GM19328 (cell line): ENCODE measurements around the gene B4GALT7.
A peak's percentile ranks its signal among the peaks of the same experiment; 100 is the strongest.
"Not testable (repeated sequence)": the region's sequence is repeated elsewhere in the genome, so short reads cannot be mapped to it uniquely, and the experiment has no call there.

ENCODE experiments used
- ATAC-seq: cut with Tn5 transposase; IDR thresholded peaks from one replicate; pipeline ENCODE4 v1.9.1; 2021; ENCODE audit warnings: mild to moderate bottlenecking, moderate library complexity; ENCODE audit not compliant: unreplicated experiment

The B4GALT7 gene, protein sequence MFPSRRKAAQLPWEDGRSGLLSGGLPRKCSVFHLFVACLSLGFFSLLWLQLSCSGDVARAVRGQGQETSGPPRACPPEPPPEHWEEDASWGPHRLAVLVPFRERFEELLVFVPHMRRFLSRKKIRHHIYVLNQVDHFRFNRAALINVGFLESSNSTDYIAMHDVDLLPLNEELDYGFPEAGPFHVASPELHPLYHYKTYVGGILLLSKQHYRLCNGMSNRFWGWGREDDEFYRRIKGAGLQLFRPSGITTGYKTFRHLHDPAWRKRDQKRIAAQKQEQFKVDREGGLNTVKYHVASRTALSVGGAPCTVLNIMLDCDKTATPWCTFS

DNA sequence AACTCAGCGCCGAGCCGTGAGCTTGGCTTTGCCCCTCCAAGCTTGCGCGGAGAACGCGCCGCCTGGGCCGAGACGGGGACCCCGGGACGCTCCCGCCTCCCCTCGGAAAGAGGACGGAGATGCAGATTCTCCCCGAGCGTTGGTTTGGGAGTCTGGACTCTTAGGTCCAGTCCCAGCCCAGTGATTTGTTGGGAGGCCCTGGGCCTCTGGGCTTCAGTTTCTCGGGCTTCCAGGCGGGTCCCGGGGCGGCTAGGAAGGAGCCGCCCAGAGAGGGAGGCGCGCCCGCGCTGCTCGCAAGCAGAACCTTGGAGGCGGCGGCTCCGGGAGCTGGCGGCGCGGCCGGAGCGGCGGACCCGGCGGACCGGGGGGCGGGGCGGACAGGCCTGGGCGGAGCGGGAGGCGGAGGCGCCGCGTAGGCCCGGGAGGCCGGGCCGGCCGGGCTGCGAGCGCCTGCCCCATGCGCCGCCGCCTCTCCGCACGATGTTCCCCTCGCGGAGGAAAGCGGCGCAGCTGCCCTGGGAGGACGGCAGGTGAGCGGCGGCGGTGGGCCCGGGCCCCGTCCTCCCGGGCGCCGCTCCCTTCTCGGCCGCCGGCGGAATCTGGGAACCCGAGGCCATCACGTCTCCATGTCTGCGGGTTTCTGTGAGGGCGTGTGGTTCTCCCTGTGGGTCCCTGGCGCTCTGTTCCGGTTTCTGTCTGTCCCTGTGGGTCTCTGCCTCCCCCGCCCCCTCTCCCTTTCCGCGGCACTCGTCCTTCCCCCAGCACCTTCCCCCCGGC, at the start of gene B4GALT7:
Gene B4GALT7, plus strand, starts transcription at position 402 of the 777 bp plus-strand sequence. Its CDS starts 79 bp downstream, at position 481.
- ATAC-seq, result peak; percentile 90

DNA sequence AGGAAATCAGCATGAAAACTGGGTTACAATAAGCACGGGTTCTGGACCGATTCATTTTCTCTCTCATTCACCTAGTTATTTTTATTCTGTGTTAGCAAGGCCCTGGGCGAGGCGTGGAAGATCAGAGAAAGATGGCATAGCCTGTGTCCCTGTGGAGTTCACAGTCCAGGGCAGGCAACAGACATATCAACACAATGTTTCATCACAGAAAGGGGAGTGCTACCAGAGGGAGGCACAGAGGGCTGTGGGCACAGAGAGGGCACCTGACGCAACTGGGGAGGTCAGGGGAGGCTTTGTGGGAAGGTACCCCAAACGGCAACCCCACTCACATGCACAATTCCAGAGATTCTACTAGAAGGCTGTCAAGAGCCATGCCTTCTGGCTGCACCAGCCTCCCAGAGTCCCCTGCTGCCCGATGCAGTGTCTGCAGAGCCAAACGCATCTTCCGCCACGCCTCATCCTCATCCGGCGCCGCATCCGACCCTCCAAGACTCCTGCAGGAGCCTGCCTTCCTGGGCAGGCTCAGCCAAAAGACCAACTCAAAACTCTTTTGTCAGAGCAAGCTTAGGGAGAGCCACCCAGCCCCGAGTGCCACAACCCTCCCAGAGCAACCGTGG, 47.0 kb upstream of the B4GALT7 start:
- no peak for ATAC-seq

GRCh38 chr5:177553671-177554429, 46.1 kb upstream of the B4GALT7 start:
- peak; percentile 37 for ATAC-seq

DNA sequence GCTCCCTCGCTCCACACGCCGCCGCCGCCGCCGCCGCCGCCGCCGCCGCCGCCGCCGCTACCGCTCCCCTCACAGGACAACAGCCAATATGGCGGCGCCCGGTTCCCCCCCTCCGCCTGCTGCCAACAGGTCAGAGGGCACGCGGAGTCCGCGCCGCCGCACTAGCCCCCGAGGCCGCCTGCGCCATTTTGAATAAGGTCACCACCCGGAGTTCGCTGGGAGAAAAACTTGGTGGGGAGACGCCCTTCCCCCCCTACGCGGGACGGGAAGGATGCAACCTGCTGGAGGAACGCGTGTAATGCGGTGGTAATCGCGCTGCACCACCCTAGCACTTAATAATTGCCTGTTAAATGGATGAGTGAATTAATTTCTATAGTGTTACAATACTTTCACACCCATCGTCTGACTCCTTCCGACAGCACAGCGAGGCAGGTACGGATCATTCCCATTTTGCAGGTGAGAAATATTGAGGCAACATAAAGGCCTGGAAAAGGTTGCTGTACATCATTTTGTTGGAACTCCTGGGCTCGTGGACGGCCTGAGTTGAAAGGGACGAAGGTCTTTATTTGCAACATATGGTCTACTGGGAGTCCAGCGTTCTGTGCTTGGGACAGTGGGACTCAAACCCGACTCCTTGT, 45.3 kb upstream of the B4GALT7 start, which contains the start of gene FAM193B:
Gene FAM193B, minus strand, starts transcription at position 90 of the 638 bp plus-strand sequence. CDS start 105 bp downstream, outside the sequence.
- ATAC-seq, result peak; percentile 90

- no peak for ATAC-seq
Measured at GRCh38 chr5:177555228-177555627, 44.7 kb upstream of the B4GALT7 start.

- no peak for ATAC-seq
Measured at GRCh38 chr5:177555665-177556064, 44.3 kb upstream of the B4GALT7 start.

GRCh38 chr5:177557041-177557647, 42.8 kb upstream of the B4GALT7 start:
- ATAC-seq, result no peak

- ATAC-seq, result no peak
Measured at GRCh38 chr5:177557796-177558195, 42.1 kb upstream of the B4GALT7 start.

- ATAC-seq, result not testable (repeated sequence)
Measured at GRCh38 chr5:177559446-177559941, 40.4 kb upstream of the B4GALT7 start.

DNA sequence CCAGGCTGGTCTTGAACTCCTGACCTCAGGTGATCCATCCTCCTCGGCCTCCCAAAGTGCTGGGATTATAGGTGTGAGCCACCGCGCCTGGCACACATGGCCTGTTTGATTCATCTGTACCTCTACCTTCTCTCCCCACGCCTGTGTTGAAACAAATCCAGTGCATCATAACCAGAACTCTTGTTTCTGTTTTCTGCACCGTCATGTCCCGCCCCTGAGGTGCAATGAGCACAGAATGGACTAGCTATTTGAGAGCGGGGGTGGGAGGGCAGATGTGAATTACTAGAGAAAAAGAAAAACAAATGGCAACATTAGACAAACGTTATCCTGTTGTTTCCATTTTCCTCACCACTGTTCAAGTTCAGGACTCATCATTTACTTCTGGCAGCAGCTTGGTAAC, 34.9 kb upstream of the B4GALT7 start:
- no peak for ATAC-seq

GRCh38 chr5:177568326-177568725, 31.6 kb upstream of the B4GALT7 start:
- ATAC-seq, result no peak

GRCh38 chr5:177569894-177570293, 30.0 kb upstream of the B4GALT7 start:
- no peak for ATAC-seq

GRCh38 chr5:177575488-177575887, 24.4 kb upstream of the B4GALT7 start:
- ATAC-seq, result no peak

- no peak for ATAC-seq
Measured at GRCh38 chr5:177576169-177576568, 23.8 kb upstream of the B4GALT7 start.

- ATAC-seq, result no peak
Measured at GRCh38 chr5:177578316-177578715, 21.6 kb upstream of the B4GALT7 start.

GRCh38 chr5:177588413-177588909, 11.5 kb upstream of the B4GALT7 start:
- no peak for ATAC-seq

DNA sequence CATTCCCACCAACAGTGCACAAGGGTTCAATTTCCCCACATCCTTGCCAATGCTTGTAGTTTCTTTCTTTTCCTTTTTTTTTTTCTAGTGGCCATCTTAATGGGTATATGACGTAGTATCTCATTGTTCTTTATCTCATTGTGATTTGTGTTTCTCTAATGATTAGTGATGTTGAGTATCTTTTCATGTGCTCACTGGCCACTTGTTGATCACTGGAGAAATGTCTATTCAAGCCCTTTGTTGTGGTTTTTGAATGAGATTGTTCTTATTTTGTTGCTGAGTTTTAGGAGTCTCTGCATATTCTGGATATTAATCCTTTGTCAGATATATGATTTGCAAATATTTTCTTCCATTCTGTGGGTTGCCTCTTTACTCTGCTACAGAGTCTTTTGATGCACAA, 9.5 kb upstream of the B4GALT7 start:
- no peak for ATAC-seq

GRCh38 chr5:177591690-177592009, 8.3 kb upstream of the B4GALT7 start:
- no peak for ATAC-seq

DNA sequence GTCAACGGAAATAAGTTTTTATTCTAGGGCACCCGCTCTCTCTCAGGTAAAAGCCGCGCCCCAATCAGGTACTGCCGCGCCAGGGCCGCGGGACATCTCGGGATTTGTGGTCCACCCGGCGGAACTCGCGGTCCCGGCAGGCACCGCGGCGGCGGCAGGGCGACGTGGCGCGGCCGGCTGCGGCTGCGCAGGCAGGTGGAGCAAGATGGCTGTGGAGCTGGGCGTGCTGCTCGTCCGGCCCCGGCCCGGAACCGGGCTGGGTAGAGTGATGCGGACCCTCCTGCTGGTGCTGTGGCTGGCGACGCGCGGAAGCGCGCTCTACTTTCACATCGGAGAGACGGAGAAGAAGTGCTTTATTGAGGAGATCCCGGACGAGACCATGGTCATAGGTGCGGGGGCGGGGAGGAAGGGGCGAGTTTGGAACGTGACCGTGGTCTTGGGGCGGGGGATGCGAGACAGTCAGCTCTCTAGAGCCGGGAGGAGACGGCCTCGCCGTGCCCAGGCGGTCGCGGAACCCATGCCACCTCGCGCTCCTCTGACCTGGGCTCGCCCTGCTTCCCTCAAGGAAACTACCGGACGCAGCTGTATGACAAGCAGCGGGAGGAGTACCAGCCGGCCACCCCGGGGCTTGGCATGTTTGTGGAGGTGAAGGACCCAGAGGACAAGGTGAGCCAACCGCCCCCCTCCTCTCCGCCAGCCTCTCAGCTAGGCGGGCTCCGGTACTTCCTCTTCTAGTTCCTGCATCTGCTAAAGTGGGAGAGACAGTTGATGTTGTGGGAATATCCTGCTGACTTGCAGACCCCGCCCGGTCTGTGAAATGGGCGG, 7.7 kb upstream of the B4GALT7 start, which contains the start of gene TMED9:
Gene TMED9, plus strand, starts transcription at position 194 of the 825 bp plus-strand sequence. Its CDS starts 12 bp downstream, at position 206.
- ATAC-seq, result peak; percentile 85
